Inflammatory macrophage treated with lipopolysaccharide for 4 hours (primary cell): ENCODE measurements around the gene MIF.
"Not testable (repeated sequence)": the region's sequence is repeated elsewhere in the genome, so short reads cannot be mapped to it uniquely, and the experiment has no call there.

Experiments used
- DNase-seq: peaks from one replicate; pipeline ENCODE4 v3.0.0-alpha.2; 2020

The MIF gene

GRCh38 chr22:23893945-23894709 lies at the start of gene MIF:
TSS of gene MIF (plus strand) at chr22:23894383. CDS start at chr22:23894475, 92 bp downstream.
- DNase-seq: peak; percentile 94

- no peak for DNase-seq
Observed at GRCh38 chr22:23844739-23845202, 49.4 kb upstream of the MIF start.

- no peak for DNase-seq
Observed at GRCh38 chr22:23845265-23846080, 48.7 kb upstream of the MIF start.

GRCh38 chr22:23846081-23846469 lies 48.1 kb upstream of the MIF start:
- no peak for DNase-seq

GRCh38 chr22:23847310-23847920 lies 46.8 kb upstream of the MIF start:
- no peak for DNase-seq

GRCh38 chr22:23847991-23848864 lies 46.0 kb upstream of the MIF start:
- DNase-seq: no peak

- DNase-seq: peak; percentile 68
Observed at GRCh38 chr22:23849009-23850006, 44.9 kb upstream of the MIF start.

GRCh38 chr22:23850136-23850611 lies 44.0 kb upstream of the MIF start:
- DNase-seq: no peak

- DNase-seq: peak; percentile 32
Observed at GRCh38 chr22:23856721-23857605, 37.2 kb upstream of the MIF start.

- DNase-seq: peak; percentile 99
Observed at GRCh38 chr22:23857606-23858483, 36.3 kb upstream of the MIF start, which contains the start of gene SLC2A11. TSS of gene SLC2A11 (plus strand) at chr22:23857875. CDS start at chr22:23858000, 125 bp downstream.

GRCh38 chr22:23858484-23858815 lies 35.7 kb upstream of the MIF start:
- no peak for DNase-seq

GRCh38 chr22:23859201-23859600 lies 35.0 kb upstream of the MIF start:
- DNase-seq: no peak

- DNase-seq: not testable (repeated sequence)
Observed at GRCh38 chr22:23860187-23860586, 34.0 kb upstream of the MIF start.

GRCh38 chr22:23862103-23862502 lies 32.1 kb upstream of the MIF start:
- peak; percentile 20 for DNase-seq

- DNase-seq: not testable (repeated sequence)
Observed at GRCh38 chr22:23864499-23865154, 29.6 kb upstream of the MIF start.

GRCh38 chr22:23868580-23868979 lies 25.6 kb upstream of the MIF start:
- DNase-seq: no peak

GRCh38 chr22:23874871-23875270 lies 19.3 kb upstream of the MIF start:
- DNase-seq: no peak

- no peak for DNase-seq
Observed at GRCh38 chr22:23875801-23876200, 18.4 kb upstream of the MIF start.
